Skin epidermis (tissue), 12 donors: ENCODE results near the gene POU4F1.
A peak's percentile ranks its signal among the peaks of the same experiment; 100 is the strongest.

ENCODE experiments used
- H3K27ac ChIP-seq, 21 experiments: fragments of 200-600 bp; sonication (generic) in 11 of 21; one replicate each; pipeline ENCODE4 v1.5.0; 2020; ENCODE audit warnings: mild to moderate bottlenecking in 3 of 21, inconsistent platforms in 2 of 21, moderate library complexity in 2 of 21
- H3K4me3 ChIP-seq, 7 experiments: fragments of 200-600 bp; sonication (generic) in 2 of 7; one replicate each; pipeline ENCODE4 v1.5.0; 2020; ENCODE audit warnings: inconsistent platforms in 2 of 7, mild to moderate bottlenecking in 2 of 7, moderate library complexity in 1 of 7

Gene POU4F1

DNA sequence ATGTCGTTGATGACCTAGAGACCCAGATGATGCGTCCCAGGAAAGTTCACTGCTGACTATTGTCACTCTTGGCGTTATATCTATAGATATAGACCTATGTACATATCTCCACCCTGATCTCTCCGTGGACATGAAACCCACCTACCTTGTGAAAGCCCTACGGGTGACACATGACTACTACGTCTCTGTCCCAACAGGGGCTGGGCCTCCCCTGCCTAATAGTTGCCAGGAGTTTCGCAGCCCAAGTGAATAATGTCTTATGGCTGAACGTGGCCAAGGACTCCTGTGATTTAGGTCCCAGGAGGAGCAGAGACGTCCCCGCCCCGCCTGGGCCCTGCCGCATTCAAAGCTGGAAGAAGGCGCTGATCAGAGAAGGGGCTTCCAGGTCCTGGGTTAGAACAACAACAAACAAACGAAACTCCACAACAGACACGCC, 4.9 kb upstream of the POU4F1 start:
- Histone ChIP-seq H3K4me3 (peak overlapping the region; percentile 29 to 51 (median 36)), H3K27ac (no peak overlapping the region)

DNA sequence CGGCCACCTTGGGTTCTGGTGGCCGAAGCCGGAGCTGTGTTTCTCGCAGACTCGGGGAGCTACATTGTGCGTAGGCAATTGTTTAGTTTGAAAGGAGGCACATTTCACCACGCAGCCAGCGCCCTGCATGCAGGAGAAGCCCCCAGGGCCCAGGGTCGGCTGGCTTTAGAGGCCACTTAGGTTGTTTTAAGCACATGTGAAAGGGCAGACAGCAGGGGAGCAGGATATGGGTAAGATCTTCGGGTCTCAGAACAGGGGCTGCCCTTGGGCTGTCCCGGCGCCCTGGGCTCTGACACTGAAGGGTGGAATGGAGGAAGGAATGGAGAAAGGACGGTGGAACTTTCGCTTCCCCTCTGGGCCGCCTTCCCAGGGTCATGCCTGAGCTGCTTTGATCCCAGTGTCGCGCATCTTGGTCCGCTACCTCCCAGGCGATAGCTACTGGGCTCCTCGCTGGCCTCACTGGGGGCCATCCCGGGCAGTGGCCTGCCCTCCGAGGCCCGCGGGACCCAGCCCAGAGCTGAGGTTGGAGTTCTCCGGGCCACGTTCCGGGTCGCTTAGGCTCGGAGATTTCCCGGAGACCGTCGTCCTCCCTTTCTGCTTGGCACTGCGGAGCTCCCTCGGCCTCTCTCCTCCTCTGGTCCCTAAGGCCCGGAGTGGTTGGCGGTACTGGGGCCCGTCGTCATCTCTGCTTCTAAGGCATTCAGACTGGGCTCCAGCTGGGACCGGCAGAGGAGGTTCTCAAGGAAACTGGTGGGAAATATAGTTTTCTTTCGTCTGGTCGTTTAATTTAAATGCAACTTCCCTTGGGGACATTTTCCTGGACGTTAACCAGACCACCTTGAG, 4.3 kb upstream of the POU4F1 start:
- H3K4me3 ChIP-seq: no peak overlapping the region
- no peak overlapping the region for H3K27ac ChIP-seq

DNA sequence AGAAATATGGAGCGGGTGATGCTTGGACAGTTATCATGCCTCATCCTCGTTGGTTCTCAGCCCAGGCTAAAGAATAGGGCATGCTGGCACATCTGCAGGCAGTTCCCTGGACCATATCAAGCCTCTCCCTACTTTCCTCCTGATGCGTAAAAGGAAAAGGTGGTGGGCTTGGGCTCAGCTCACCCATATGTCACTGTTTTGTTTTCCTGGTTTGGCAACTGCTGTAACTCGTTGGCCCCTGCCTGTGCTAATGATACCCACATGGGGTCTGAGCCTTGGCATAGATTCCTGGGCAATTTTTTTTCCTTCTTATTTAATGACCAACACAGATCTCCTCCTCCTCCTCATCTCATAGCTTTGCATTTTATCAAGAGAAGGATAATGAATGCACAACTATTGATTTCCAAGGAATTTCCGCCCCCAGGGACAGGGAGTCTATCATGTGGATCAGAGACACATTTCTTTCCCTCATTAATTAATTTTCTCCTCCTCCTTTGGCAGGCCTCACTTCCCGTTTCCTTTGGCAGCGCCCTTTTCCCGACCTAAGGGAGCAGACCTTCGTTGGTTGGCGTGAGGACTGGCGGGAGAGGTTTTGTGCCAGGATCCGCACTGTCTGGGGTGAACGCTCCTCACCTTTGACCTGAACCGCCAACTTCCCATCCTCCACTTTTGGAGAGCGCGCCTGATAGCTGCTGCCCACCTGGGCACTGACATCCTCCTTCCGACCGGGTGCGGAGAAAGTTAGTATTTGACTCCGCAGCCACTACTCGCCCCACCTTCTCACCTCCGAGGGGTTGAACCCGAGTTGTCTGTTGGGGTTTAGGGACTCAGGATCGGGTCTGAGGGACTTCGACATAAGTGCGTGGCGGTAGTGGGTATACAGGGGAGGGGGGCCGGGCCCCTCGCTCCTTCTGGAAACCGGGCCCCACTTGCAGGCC, 3.4 kb upstream of the POU4F1 start:
- Histone ChIP-seq H3K27ac (no peak overlapping the region), H3K4me3 (no peak overlapping the region)

DNA sequence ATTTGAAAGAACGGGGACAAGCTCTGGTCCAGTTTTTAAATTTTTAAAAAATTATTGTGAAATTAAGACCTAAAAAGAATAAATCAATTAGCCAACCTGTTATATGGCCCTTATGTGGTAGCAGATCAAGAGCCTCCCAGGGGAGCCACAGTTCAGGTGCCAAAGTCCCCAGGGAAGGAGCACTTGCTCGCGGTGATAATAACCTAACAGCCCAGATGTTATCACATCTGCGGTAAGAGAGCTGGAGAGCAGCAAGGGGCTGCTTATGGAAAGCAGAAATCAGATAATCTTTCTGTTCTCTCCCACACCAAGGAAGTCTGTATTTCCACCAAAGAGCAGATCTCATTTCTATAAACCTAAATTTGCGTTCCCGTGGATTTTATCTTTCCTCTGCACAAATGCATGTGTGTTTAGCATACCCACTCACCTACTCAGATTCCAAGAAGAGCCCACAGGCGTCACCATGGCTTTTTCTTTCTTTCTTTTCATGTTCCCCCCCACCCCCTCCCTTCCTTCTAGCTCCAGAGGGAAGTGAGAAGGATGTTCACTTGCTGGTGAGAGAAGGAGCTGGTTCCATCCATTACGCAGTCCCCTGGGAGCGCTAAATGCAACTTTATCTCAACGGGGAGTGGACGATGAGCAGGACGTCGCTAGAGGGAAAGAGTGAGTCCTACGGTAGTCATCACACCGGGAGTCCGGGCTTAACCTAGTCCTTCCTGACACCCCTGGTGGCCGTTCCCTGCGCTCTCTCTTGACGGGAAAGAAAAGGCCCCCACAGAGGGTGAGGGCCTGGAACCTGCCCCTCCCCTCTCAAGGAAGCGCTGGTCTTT, 1.6 kb upstream of the POU4F1 start:
- Histone ChIP-seq H3K27ac (no peak overlapping the region), H3K4me3 (no peak overlapping the region)

DNA sequence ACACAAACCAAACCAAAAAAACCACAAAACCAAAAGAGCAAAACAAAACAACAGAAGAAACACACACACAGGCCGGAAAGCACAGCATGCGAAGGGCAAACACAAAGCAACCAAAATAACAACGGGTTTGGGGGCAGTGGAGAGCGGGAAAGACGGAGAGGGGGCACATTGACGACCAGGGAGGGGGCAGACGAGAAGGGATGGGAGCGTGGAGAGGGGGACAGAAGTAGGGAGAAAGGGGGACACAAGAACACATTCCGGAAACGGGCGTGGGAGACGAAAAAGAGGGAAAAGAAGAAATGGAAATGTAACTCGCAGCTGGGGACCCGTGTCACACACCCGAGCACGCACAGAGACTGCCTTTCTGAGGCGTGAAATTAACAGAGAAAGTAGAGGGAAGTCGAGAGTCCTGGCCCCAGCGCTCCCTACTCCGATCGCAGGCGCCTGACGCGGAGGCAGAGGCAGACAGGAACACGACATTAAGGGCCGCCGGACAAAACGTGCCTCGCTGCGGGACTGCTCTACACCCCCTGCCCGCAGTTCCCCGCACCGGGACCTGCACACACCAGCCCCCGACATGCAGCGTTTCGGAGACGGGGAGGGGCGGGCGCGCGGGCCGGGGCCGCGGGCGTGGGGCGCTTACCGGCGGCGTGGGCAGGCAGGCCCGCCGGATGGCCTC, 652 bp downstream of the POU4F1 start:
- Histone ChIP-seq H3K27ac (no peak overlapping the region), H3K4me3 (peak overlapping the region; percentile 6 to 43 (median 31))

DNA sequence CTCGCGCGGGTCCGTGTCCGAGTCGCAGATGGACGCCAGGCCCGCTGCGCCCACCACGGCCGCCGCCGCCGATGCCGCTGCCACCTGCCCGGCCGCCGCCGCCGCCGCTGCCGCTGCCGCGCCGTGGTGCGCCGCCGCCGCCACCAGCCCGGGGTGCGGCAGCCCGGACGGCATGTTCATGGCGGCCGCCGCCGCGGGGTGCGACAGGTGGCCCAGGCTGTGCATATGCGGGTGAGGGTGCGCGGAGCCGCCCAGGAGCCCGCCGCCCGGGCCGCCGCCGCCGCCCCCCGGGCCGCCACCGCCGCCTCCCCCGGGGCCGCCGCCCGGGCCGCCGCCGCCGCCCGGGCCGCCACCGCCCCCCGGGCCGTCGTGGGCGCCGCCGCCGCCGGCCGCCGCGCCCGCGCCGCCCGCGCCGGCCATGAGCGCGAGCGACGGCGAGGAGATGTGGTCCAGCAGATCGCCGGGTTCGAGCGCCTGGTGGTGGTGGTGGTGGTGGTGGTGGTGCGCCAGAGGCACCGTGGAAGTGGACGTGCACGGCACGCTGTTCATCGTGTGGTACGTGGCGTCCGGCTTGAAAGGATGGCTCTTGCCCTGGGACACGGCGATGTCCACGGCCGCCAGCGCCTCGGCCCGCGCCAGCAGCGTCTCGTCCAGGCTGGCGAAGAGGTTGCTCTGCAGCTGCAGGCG, 1.3 kb downstream of the POU4F1 start:
- Histone ChIP-seq H3K27ac (no peak overlapping the region), H3K4me3 (peak overlapping the region in 6 of 7 experiments; percentile 8 to 43 (median 32))

DNA sequence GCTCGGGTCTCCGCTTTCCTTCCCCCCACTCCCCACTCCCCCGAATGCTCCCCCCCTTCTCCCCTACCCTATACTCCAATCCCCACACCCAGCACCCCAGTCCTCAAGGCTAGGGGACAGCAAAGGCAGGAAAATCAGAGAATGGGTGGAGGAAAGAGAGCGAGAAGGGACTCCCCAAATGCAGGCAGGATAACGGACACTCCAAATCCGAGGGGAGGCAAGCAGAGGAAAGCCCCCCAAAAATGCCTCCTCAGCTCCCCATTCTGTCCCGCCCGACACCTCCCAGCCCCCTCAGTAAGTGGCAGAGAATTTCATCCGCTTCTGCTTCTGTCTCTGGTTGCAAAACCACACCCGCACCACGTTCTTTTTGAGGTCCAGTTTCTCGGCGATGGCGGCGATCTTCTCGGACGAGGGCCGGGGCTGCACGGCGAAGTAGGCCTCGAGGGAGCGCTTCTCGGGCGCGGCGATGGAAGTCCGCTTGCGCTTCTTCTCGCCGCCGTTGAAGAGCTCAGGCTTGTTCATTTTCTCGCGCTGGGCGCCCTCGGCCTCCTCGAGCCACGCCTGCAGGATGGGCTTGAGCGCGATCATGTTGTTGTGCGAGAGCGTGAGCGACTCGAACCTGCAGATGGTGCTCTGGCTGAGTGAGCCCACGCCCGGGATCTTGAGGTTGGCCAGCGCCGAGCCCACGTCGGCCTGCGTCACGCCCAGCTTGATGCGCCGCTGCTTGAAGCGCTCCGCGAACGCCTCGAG, 2.1 kb downstream of the POU4F1 start:
- Histone ChIP-seq H3K4me3 (peak overlapping the region in 4 of 7 experiments; percentile 8 to 19 (median 12)), H3K27ac (no peak overlapping the region)

DNA sequence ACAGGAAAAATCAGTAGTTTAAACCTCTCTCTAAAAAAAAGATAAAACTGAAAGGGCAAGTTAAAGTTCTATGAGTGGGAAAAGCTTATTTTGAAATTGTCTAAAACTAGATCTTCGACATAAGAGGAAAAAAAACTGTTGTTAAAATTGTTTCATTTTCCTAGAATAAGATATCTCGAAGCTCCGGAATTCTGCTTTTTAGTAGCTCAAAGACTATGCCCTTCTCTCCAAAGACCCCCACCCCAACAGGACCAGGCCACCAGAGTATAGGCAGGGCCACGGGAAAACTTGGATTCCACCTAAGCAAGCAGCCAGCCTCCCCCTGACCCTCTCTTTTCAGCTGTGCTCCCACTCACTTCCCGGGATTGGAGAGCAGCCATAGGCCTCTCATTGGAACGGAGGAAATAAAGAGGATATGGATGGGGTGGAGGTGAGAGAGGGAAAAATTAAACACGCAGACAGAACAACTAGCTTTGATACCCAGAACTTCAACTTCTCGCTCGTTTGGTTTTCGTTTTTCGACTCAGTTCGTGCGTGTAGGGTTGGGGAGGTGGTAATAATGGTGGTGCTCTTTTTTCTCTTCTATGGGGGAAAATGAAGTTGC, 3.0 kb downstream of the POU4F1 start:
- no peak overlapping the region for H3K4me3 ChIP-seq

DNA sequence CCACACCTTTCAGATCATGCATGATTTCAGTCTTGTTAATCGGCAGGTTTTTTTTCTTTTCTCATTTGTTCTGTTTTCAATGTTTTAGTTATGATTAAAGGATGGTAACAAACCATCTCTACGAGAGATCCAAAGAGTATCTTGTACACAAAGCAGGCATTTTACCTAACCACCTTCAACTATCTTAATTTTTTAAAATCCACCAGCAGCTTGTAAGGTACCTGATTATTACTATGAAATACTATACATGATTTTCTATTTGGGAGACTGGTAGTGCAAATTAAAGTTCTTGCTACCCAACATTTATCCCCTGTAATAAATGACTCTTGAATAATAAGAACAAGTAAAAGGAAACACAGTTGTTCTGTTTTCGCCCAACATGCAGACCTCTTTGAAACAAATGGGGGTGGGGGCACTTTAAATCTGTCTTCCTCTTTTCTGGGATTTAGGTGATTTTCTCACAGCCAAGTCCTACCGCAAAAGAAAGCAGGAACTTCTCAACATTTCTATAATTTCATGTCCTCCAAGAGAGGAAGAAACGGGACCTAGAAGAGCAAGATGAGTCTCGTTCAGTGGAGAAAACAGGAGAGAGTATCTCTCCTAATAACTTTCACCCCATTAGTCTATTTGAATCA, 3.6 kb downstream of the POU4F1 start:
- H3K27ac ChIP-seq: no peak overlapping the region
- H3K4me3 ChIP-seq: no peak overlapping the region

More for the DNA sequence above, 3.0 kb downstream of the POU4F1 start:
- no peak overlapping the region for H3K27ac ChIP-seq

DNA sequence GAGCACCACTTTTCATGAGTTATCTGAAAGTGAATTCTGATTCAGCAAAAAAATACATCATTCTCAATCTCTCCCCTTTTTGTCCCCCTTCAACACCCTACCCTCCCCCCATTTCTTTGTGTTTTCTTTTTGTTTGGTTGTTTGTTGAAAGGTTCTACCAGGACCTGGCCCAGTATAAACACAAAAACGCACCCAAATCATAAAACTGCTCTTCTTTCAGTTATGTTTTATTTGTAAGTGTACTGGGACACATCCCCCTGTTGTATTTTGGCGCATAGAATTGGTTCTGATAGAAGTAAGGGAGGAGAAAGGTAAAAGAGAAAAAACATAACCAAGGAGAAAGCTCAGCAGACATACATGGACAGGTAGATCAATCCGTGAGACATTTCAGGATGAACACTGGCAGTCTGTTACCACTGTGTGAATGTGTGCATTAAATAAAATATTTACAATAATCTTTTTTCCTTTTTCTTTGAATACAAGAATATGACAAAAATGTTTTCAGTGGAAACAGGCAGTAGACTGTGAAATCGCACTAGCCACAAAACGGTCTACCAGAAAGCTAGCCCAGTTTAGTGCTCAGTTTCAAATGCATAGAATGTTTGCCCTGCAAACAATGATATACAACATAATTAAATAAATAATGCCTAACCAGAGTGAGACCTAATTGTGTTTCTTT, 4.2 kb downstream of the POU4F1 start:
- H3K4me3 ChIP-seq: no peak overlapping the region
- H3K27ac ChIP-seq: no peak overlapping the region

DNA sequence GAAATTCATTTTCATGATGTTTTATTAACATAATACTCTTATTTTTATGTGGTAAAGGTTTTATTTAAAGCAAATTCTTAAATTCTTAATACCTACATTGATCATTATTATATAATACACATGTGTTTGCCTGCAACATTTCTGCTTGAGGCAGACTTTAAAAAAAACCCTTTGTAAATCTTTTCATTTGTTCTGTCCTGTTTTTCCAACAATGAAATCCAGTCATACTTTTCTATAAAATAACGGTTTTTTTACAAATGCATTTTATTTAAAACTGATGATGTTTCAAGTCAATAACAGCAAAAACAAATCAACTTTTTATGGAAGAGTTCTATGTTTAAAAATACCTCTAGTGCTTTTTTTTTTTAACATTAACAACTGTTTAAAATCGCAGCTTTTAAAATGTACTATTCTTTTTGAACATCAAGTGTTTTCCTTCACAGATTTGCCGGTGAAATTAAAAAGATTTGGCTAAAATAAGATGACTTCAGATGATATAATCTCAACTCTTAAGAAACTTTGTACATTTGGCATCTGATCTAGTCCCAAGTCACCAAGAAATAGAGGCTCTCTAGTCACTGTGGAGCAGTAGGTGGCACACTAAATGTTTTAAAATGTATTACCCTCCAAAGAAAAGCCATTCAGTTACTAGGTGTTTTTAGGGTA, 5.1 kb downstream of the POU4F1 start:
- H3K27ac ChIP-seq: no peak overlapping the region
- H3K4me3 ChIP-seq: no peak overlapping the region

DNA sequence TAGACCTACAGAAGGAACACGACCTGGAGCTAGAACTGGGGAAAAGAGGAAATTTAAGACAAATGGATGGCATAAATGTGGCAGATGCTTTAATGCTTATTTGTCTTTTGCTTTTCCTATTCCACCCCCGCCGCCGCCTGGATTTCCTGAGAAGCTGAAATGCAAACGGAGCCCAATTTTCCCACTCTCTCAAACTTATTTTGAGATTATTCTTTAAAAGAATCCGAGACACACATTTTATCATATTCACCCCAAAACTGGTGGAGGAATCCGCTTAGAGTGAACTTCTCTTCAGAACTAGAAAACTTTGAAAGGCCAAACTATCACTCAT, 5.8 kb downstream of the POU4F1 start:
- H3K4me3 ChIP-seq: no peak overlapping the region
- H3K27ac ChIP-seq: no peak overlapping the region

DNA sequence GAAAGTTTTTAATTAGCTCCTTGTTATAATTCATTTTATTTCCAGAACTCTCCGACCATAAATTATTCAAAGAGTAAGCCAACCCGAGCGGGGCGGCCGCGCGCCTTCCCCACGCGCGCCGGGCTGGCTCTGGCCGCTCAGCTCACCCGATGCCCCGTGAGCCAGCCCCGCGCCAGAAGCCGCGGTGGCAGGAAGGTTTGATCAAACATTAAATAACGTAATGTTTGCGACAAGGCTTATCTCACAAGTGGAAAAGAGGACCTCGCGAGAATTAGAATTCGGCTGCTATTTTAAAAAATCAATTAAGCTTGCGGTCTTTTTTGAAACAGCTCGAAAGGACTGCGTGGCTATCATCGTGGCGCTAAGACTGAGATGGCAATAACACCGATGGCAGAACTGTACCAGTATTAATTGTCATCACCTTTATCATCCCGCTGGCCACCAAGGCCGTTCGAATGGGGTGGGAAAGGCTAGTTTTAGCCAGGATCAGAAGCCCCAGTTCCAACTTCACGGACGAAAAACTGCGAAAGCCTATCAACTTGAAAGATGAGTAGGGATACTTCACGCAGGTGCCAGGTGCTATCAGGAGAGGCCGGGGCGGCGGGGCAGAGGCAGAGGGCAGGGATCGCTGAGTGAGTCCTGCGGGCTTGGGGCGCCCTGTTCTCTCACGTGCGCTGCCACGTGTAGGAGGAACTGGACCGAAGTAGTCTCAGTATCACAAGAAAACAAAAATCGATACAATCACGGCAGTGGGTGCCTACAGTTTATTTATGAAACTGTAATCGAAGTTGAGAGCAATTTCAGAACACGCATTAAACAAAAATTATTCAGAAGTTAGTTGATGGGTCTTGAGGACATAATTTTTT, 6.4 kb downstream of the POU4F1 start:
- Histone ChIP-seq H3K27ac (no peak overlapping the region), H3K4me3 (no peak overlapping the region)

DNA sequence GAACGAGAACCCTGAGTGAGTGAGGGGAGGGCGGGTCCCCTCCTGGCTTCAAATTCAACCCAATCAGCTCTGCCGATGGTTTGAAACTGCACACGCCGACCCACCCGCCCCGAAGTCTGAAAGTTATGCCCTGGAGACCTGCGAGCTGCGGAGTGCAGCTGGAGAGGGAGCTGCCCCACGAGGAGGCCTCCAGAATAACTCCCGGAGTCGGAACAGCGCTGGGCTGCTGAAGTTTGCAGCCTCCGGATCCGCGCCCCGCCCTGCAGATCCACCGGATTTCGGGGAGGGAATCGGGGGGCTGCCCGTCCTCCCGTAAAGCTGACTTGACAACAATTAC, 7.0 kb downstream of the POU4F1 start:
- H3K4me3 ChIP-seq: no peak overlapping the region
- no peak overlapping the region for H3K27ac ChIP-seq
